ENCODE measurements around the gene MARS1. TPM values are rescaled to one million over a fixed set of nuclear protein-coding genes. Genes with fewer than 3 reads are reported as not detected.

Gene MARS1
- total RNA-seq, 1 donor from 2014 or later, result 351 TPM

GRCh38 chr12:57449375-57449774, 38.5 kb upstream of the MARS1 start:
- H3K9ac ChIP-seq (ENCODE audit: low read length), result no peak overlapping the region
- no peaks in the 10 kb centered on the region for H3K79me2 ChIP-seq (ENCODE audit: insufficient read depth, low read length)
- H2AFZ ChIP-seq (ENCODE audit: low read depth, low read length), result no peak overlapping the region
- H3K27ac ChIP-seq (ENCODE audit: low read depth, low read length), result no peak overlapping the region
- FAIRE-seq (no peak), DNase-seq (ENCODE audit: low read depth) (no peak)
- H3K4me3 Mint-ChIP-seq (ENCODE audit: unreplicated experiment), result no peak overlapping the region
- no peaks in the 10 kb centered on the region for H3K9me3 ChIP-seq (ENCODE audit: insufficient read depth, low read depth, low read length)
- no peaks in the 10 kb centered on the region for H3K36me3 ChIP-seq (ENCODE audit: insufficient read depth, low read length)
- H3K36me3 Mint-ChIP-seq (ENCODE audit: low read depth, unreplicated experiment), result no peaks in the 10 kb centered on the region
- peaks cover 18% of the 10 kb centered on the region for H3K4me1 ChIP-seq (ENCODE audit: insufficient read depth, low read length)
- no peaks in the 10 kb centered on the region for H4K20me1 ChIP-seq (ENCODE audit: insufficient read depth, low read length)
- peaks cover 4% of the 10 kb centered on the region for H3K27me3 Mint-ChIP-seq (ENCODE audit: low read depth, unreplicated experiment)
- H3K4me2 ChIP-seq (ENCODE audit: low read length), result no peak overlapping the region
- TF ChIP-seq EZH2 (IDR thresholded peaks at IDR 0.05; ENCODE audit: insufficient read depth, low read length) (no peak), CTCF (IDR thresholded peaks at IDR 0.05; ENCODE audit: insufficient read depth, low read depth, low read length) (no peak)
- H3K9me3 Mint-ChIP-seq (ENCODE audit: unreplicated experiment), result peaks cover 10% of the 10 kb centered on the region
- H3K27me3 ChIP-seq (ENCODE audit: insufficient read depth, low read length), result no peaks in the 10 kb centered on the region
- no peak overlapping the region for H3K27ac Mint-ChIP-seq (ENCODE audit: unreplicated experiment)
- H3K4me1 Mint-ChIP-seq (ENCODE audit: low read depth, unreplicated experiment), result peaks cover 16% of the 10 kb centered on the region
- H3K4me3 ChIP-seq (ENCODE audit: insufficient read depth, low read depth, low read length), result no peak overlapping the region

GRCh38 chr12:57450057-57450456, 37.8 kb upstream of the MARS1 start:
- H3K36me3 ChIP-seq (ENCODE audit: insufficient read depth, low read length), result no peaks in the 10 kb centered on the region
- no peak overlapping the region for H3K4me2 ChIP-seq (ENCODE audit: low read length)
- Mint-ChIP-seq H3K36me3 (ENCODE audit: low read depth, unreplicated experiment) (no peaks in the 10 kb centered on the region), H3K27ac (ENCODE audit: unreplicated experiment) (no peak overlapping the region), H3K4me3 (ENCODE audit: unreplicated experiment) (no peak overlapping the region), H3K27me3 (ENCODE audit: low read depth, unreplicated experiment) (peaks cover 4% of the 10 kb centered on the region), H3K4me1 (ENCODE audit: low read depth, unreplicated experiment) (peaks cover 22% of the 10 kb centered on the region), H3K9me3 (ENCODE audit: unreplicated experiment) (peaks cover 10% of the 10 kb centered on the region)
- no peak overlapping the region for H3K9ac ChIP-seq (ENCODE audit: low read length)
- no peak for DNase-seq (ENCODE audit: low read depth)
- H4K20me1 ChIP-seq (ENCODE audit: insufficient read depth, low read length), result no peaks in the 10 kb centered on the region
- no peak overlapping the region for H3K4me3 ChIP-seq (ENCODE audit: insufficient read depth, low read depth, low read length)
- H3K27ac ChIP-seq (ENCODE audit: low read depth, low read length), result no peak overlapping the region
- H2AFZ ChIP-seq (ENCODE audit: low read depth, low read length), result no peak overlapping the region
- H3K4me1 ChIP-seq (ENCODE audit: insufficient read depth, low read length), result peaks cover 18% of the 10 kb centered on the region
- no peak for FAIRE-seq
- no peaks in the 10 kb centered on the region for H3K27me3 ChIP-seq (ENCODE audit: insufficient read depth, low read length)
- no peaks in the 10 kb centered on the region for H3K9me3 ChIP-seq (ENCODE audit: insufficient read depth, low read depth, low read length)
- H3K79me2 ChIP-seq (ENCODE audit: insufficient read depth, low read length), result no peaks in the 10 kb centered on the region
- TF ChIP-seq CTCF (IDR thresholded peaks at IDR 0.05; ENCODE audit: insufficient read depth, low read depth, low read length) (no peak), EZH2 (IDR thresholded peaks at IDR 0.05; ENCODE audit: insufficient read depth, low read length) (no peak)

GRCh38 chr12:57451233-57451778, 36.6 kb upstream of the MARS1 start:
- Histone ChIP-seq H4K20me1 (ENCODE audit: insufficient read depth, low read length) (no peaks in the 10 kb centered on the region), H2AFZ (ENCODE audit: low read depth, low read length) (no peak overlapping the region), H3K27ac (ENCODE audit: low read depth, low read length) (no peak overlapping the region), H3K9me3 (ENCODE audit: insufficient read depth, low read depth, low read length) (no peaks in the 10 kb centered on the region), H3K4me1 (ENCODE audit: insufficient read depth, low read length) (peaks cover 18% of the 10 kb centered on the region), H3K27me3 (ENCODE audit: insufficient read depth, low read length) (peaks cover 5% of the 10 kb centered on the region), H3K4me2 (ENCODE audit: low read length) (peak overlapping the region; percentile 77), H3K9ac (ENCODE audit: low read length) (no peak overlapping the region), H3K79me2 (ENCODE audit: insufficient read depth, low read length) (no peaks in the 10 kb centered on the region), H3K36me3 (ENCODE audit: insufficient read depth, low read length) (no peaks in the 10 kb centered on the region), H3K4me3 (ENCODE audit: insufficient read depth, low read depth, low read length) (no peak overlapping the region)
- H3K9me3 Mint-ChIP-seq (ENCODE audit: unreplicated experiment), result peaks cover 10% of the 10 kb centered on the region
- peaks cover 31% of the 10 kb centered on the region for H3K4me1 Mint-ChIP-seq (ENCODE audit: low read depth, unreplicated experiment)
- FAIRE-seq (no peak), DNase-seq (ENCODE audit: low read depth) (no peak)
- H3K27ac Mint-ChIP-seq (ENCODE audit: unreplicated experiment), result peak overlapping the region; percentile 85
- no peak overlapping the region for H3K4me3 Mint-ChIP-seq (ENCODE audit: unreplicated experiment)
- TF ChIP-seq CTCF (IDR thresholded peaks at IDR 0.05; ENCODE audit: insufficient read depth, low read depth, low read length) (no peak), EZH2 (IDR thresholded peaks at IDR 0.05; ENCODE audit: insufficient read depth, low read length) (no peak)
- no peaks in the 10 kb centered on the region for H3K36me3 Mint-ChIP-seq (ENCODE audit: low read depth, unreplicated experiment)
- peaks cover 4% of the 10 kb centered on the region for H3K27me3 Mint-ChIP-seq (ENCODE audit: low read depth, unreplicated experiment)
